ENCODE results near the gene GALNT8.

- TF ChIP-seq EZH2phosphoT487 (conservative IDR thresholded peaks at IDR 0.05; ENCODE audit: low read length): no peak
- TF ChIP-seq, protein P1, sequence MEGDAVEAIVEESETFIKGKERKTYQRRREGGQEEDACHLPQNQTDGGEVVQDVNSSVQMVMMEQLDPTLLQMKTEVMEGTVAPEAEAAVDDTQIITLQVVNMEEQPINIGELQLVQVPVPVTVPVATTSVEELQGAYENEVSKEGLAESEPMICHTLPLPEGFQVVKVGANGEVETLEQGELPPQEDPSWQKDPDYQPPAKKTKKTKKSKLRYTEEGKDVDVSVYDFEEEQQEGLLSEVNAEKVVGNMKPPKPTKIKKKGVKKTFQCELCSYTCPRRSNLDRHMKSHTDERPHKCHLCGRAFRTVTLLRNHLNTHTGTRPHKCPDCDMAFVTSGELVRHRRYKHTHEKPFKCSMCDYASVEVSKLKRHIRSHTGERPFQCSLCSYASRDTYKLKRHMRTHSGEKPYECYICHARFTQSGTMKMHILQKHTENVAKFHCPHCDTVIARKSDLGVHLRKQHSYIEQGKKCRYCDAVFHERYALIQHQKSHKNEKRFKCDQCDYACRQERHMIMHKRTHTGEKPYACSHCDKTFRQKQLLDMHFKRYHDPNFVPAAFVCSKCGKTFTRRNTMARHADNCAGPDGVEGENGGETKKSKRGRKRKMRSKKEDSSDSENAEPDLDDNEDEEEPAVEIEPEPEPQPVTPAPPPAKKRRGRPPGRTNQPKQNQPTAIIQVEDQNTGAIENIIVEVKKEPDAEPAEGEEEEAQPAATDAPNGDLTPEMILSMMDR (IDR thresholded peaks at IDR 0.05; ENCODE audit: insufficient read depth, low read length, poor library complexity, severe bottlenecking): no peak
These were observed 94.3 kb downstream of the GALNT8 start for GRCh38 chr12:4814485-4814884.

Data from SU-DHL-6 (cell line).